ENCODE results near the gene GLIS1. TPM values are rescaled to one million over a fixed set of nuclear protein-coding genes. Genes with fewer than 3 reads are reported as not detected.

GLIS1 gene
- total and polyA plus RNA-seq, 2 of the 8 experiments (the other 6 are each of a cell fraction or from before 2014, with no cell fraction given): 0.15 to 0.22 TPM

DNA sequence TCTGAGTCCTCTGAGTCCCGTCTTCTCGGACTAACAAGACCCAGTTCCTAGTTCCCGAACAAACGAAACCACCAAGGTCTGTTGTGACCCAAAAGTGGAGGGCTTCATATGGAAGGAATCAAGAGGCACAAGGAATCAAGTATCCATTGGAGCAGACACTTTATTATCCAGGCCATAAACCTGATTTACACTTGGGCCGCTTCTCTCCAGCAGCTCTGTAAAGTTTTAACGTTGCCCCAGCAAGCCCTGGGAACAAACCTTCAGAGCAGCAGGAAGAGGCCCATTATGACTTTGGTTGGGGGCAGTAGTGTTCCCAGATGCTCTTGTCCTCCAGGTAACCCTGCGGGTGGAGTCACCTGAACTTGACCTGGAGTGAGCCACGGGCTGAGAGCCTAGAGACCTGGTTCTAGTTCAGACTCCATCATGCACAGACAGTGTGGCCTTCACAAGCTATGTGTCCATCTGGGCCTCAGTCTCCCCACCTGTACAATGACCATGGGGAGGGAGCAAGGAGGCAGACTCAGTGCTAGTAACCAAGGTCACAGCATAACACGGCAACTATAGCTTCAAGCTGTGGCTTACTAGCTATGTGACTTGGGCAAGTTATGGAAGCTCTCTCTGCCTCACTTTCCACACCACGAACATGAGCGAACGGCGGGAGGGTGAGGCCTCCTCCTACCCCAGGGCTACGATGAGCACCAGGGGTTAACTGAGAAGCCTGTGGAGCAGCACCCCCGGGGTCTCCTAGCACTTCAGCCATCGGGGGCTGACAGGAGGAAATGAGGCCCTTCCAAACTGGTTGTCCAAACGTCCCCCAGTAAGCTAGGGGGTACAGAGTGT lies 95.7 kb downstream of the GLIS1 start (continued):
- no peak for TF ChIP-seq HDAC6 (IDR thresholded peaks at IDR 0.05; ENCODE audit: low read depth, low read length)
- no peak for TF ChIP-seq HDAC2 (IDR thresholded peaks at IDR 0.05; ENCODE audit: borderline replicate concordance in 1 of 2, low read depth in 2 of 2, low read length in 2 of 2)
- no peak for TF ChIP-seq SP1 (IDR thresholded peaks at IDR 0.05; ENCODE audit: low read depth, low read length)
- TF ChIP-seq, protein P1, sequence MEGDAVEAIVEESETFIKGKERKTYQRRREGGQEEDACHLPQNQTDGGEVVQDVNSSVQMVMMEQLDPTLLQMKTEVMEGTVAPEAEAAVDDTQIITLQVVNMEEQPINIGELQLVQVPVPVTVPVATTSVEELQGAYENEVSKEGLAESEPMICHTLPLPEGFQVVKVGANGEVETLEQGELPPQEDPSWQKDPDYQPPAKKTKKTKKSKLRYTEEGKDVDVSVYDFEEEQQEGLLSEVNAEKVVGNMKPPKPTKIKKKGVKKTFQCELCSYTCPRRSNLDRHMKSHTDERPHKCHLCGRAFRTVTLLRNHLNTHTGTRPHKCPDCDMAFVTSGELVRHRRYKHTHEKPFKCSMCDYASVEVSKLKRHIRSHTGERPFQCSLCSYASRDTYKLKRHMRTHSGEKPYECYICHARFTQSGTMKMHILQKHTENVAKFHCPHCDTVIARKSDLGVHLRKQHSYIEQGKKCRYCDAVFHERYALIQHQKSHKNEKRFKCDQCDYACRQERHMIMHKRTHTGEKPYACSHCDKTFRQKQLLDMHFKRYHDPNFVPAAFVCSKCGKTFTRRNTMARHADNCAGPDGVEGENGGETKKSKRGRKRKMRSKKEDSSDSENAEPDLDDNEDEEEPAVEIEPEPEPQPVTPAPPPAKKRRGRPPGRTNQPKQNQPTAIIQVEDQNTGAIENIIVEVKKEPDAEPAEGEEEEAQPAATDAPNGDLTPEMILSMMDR (IDR thresholded peaks at IDR 0.05; ENCODE audit: control extremely low read depth in 1 of 3, insufficient read depth in 1 of 3, low read depth in 1 of 3, low read length in 3 of 3): no peak
- no peak for TF ChIP-seq GABPA (IDR thresholded peaks at IDR 0.05; ENCODE audit: borderline replicate concordance, insufficient read depth, low read length)
- no peak for TF ChIP-seq JUND (IDR thresholded peaks at IDR 0.05; ENCODE audit: low read length)
- no peak for TF ChIP-seq TBP (IDR thresholded peaks at IDR 0.05; ENCODE audit: low read depth, low read length)
- TF ChIP-seq SIX5 (IDR thresholded peaks at IDR 0.05; ENCODE audit: low read depth, low read length): no peak

Measured in H1 (cell line).